HG02973 (cell line): Measurements from ENCODE around the gene MXD1.
"Not testable (repeated sequence)": the region's sequence is repeated elsewhere in the genome, so short reads cannot be mapped to it uniquely, and the experiment has no call there.

Experiments used
- ATAC-seq: cut with Tn5 transposase; IDR thresholded peaks from one replicate; pipeline ENCODE4 v1.9.1; 2021; ENCODE audit warnings: moderate library complexity; ENCODE audit not compliant: unreplicated experiment

MXD1 gene

GRCh38 chr2:69950671-69951070 is 35.8 kb downstream of the MXD1 start:
- ATAC-seq: not testable (repeated sequence)

GRCh38 chr2:69952336-69953115 is 37.6 kb downstream of the MXD1 start:
- no peak for ATAC-seq

- ATAC-seq: no peak
Measured at GRCh38 chr2:69954084-69954483, 39.2 kb downstream of the MXD1 start.

GRCh38 chr2:69955029-69955428 is 40.1 kb downstream of the MXD1 start:
- no peak for ATAC-seq

GRCh38 chr2:69956475-69956979 is 41.6 kb downstream of the MXD1 start:
- ATAC-seq: no peak

GRCh38 chr2:69957965-69958364 is 43.1 kb downstream of the MXD1 start:
- no peak for ATAC-seq

- no peak for ATAC-seq
Measured at GRCh38 chr2:69958480-69958879, 43.6 kb downstream of the MXD1 start.

GRCh38 chr2:69959425-69959824 is 44.5 kb downstream of the MXD1 start:
- ATAC-seq: no peak

GRCh38 chr2:69960821-69961220 is 45.9 kb downstream of the MXD1 start:
- ATAC-seq: no peak

- ATAC-seq: no peak
Measured at GRCh38 chr2:69961496-69961895, 46.6 kb downstream of the MXD1 start, which contains the start of gene ASPRV1. Gene ASPRV1 (minus strand): TSS chr2:69961631. CDS start chr2:69961436, 195 bp downstream.

- ATAC-seq: no peak
Measured at GRCh38 chr2:69962986-69963730, 48.2 kb downstream of the MXD1 start.

GRCh38 chr2:69964353-69964841 is 49.5 kb downstream of the MXD1 start:
- no peak for ATAC-seq

GRCh38 chr2:69965756-69966445 is 51.0 kb downstream of the MXD1 start:
- ATAC-seq: no peak

GRCh38 chr2:69966496-69966895 is 51.6 kb downstream of the MXD1 start:
- ATAC-seq: no peak

- ATAC-seq: no peak
Measured at GRCh38 chr2:69968609-69969008, 53.7 kb downstream of the MXD1 start.

GRCh38 chr2:69969126-69969983 is 54.4 kb downstream of the MXD1 start:
- no peak for ATAC-seq

- no peak for ATAC-seq
Measured at GRCh38 chr2:69969991-69970390, 55.1 kb downstream of the MXD1 start.

- ATAC-seq: no peak
Measured at GRCh38 chr2:69972822-69973221, 57.9 kb downstream of the MXD1 start.

GRCh38 chr2:69973335-69973735 is 58.4 kb downstream of the MXD1 start:
- ATAC-seq: no peak

- no peak for ATAC-seq
Measured at GRCh38 chr2:69975136-69975852, 60.4 kb downstream of the MXD1 start.
